Neural progenitor cell (in vitro differentiated cells): Measurements from ENCODE around the gene AGAP3.

Source experiments
- CTCF ChIP-seq: fragments of 200-600 bp; sonication (generic); IDR thresholded peaks from 2 replicates; pipeline ENCODE4 v1.5.1; 2017; ENCODE audit warnings: antibody characterized with exemption, mild to moderate bottlenecking
- EZH2 ChIP-seq: fragments of 200-600 bp; sonication (generic); IDR thresholded peaks from 2 replicates; pipeline ENCODE4 v1.6.1; 2017; ENCODE audit warnings: antibody characterized with exemption, mild to moderate bottlenecking, moderate library complexity

DNA sequence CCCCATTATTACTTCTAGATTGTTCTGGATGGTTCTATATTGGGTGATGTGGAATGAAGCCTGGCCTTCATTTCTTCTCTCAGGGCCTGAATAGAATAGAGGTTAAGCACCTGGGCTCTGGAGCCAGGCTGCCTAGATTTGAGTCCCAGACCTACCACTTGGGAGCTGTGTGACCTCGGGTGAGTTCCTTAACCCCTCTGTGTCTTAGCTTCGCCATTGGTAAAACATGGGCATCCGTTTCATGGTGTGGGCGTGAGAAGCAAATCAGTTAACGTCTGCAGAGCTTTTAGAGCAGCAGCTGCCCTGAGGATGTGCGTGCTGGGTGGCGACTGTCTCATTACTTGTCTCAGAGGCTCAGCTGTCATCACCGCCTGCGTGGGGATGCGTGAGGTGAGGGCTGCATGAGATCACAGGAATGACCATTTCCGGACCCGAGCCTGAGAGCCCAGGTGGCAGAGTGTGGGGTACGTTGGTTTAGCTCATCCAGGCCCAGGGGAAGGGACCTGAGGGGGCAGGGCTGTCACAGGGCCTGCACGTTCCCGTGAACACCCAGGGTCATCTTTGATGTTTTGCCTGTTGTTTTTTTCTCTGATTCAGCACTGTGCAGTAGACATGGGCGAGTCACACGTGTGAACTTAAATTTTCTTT lies 9.7 kb downstream of the AGAP3 start:
- TF ChIP-seq CTCF (no peak), EZH2 (no peak)
